ENCODE data around the gene CDKN2D.

- no peak for TF ChIP-seq CTCF (IDR thresholded peaks at IDR 0.05; ENCODE audit: insufficient read depth, low read length, poor library complexity, severe bottlenecking)
- TF ChIP-seq EZH2phosphoT487 (conservative IDR thresholded peaks at IDR 0.05; ENCODE audit: low read length) = no peak
Observed at GRCh38 chr19:10575011-10575716, 6.4 kb upstream of the CDKN2D start.
